Pons (tissue), 1 donor: ENCODE results near the gene RPL22.

Source experiments
- DNase-seq: peaks from one replicate; pipeline ENCODE4 v3.0.0-alpha.2; 2016; ENCODE audit warnings: low spot score

Gene RPL22

GRCh38 chr1:6151291-6151822, 48.0 kb downstream of the RPL22 start:
- DNase-seq, result no peak

- no peak for DNase-seq
Measured at GRCh38 chr1:6150006-6150938, 49.1 kb downstream of the RPL22 start.

GRCh38 chr1:6149597-6149996, 49.8 kb downstream of the RPL22 start:
- DNase-seq, result no peak

GRCh38 chr1:6148497-6149241, 50.7 kb downstream of the RPL22 start:
- DNase-seq, result no peak

GRCh38 chr1:6145864-6146410, 53.5 kb downstream of the RPL22 start:
- DNase-seq, result no peak

- no peak for DNase-seq
Measured at GRCh38 chr1:6145396-6145750, 54.0 kb downstream of the RPL22 start.

- no peak for DNase-seq
Measured at GRCh38 chr1:6144647-6145395, 54.6 kb downstream of the RPL22 start.

- DNase-seq, result no peak
Measured at GRCh38 chr1:6144175-6144574, 55.2 kb downstream of the RPL22 start.

- DNase-seq, result no peak
Measured at GRCh38 chr1:6143395-6143794, 56.0 kb downstream of the RPL22 start.

GRCh38 chr1:6142734-6143133, 56.7 kb downstream of the RPL22 start:
- no peak for DNase-seq

GRCh38 chr1:6142036-6142621, 57.3 kb downstream of the RPL22 start:
- DNase-seq, result no peak

- no peak for DNase-seq
Measured at GRCh38 chr1:6141592-6141991, 57.8 kb downstream of the RPL22 start.

- no peak for DNase-seq
Measured at GRCh38 chr1:6140413-6140812, 59.0 kb downstream of the RPL22 start.

GRCh38 chr1:6137758-6138157, 61.6 kb downstream of the RPL22 start:
- no peak for DNase-seq

GRCh38 chr1:6136516-6137220, 62.7 kb downstream of the RPL22 start:
- no peak for DNase-seq
